Neural progenitor cell (in vitro differentiated cells): ENCODE measurements around the gene PANX1. TPM values are rescaled to one million over a fixed set of nuclear protein-coding genes. Genes with fewer than 3 reads are reported as not detected.

ENCODE experiments used
- DNase-seq: peaks from one replicate; pipeline ENCODE4 v3.0.0-alpha.2; 2016; ENCODE audit warnings: low spot score
- H2AFZ ChIP-seq: fragments of 200-600 bp; sonication (generic); replicated peaks from 2 replicates; pipeline ENCODE4 v1.6.1; 2016; ENCODE audit warnings: antibody characterized with exemption
- H3F3A ChIP-seq: fragments of 200-600 bp; sonication (generic); 2 replicates; pipeline ENCODE4 v1.6.1; 2016; ENCODE audit warnings: antibody characterized with exemption, low read depth
- H3K27ac ChIP-seq: fragments of 200-600 bp; sonication (generic); 2 replicates; pipeline ENCODE4 v1.5.1; 2016; ENCODE audit warnings: mild to moderate bottlenecking
- H3K27me3 ChIP-seq: fragments of 200-600 bp; sonication (generic); 2 replicates; pipeline ENCODE4 v1.6.1; 2016; ENCODE audit warnings: mild to moderate bottlenecking, moderate library complexity
- H3K36me3 ChIP-seq: fragments of 200-600 bp; sonication (generic); 2 replicates; pipeline ENCODE4 v1.5.1; 2016
- H3K4me1 ChIP-seq: fragments of 200-600 bp; sonication (generic); 2 replicates; pipeline ENCODE4 v1.6.1; 2016; ENCODE audit warnings: mixed run types
- H3K4me2 ChIP-seq: fragments of 200-600 bp; sonication (generic); 2 replicates; pipeline ENCODE4 v1.6.1; 2016
- H3K4me3 ChIP-seq: fragments of 200-600 bp; sonication (generic); 2 replicates; pipeline ENCODE4 v1.5.1; 2016
- H3K79me2 ChIP-seq: fragments of 200-600 bp; sonication (generic); 2 replicates; pipeline ENCODE4 v1.6.1; 2016; ENCODE audit warnings: low read depth
- H3K9ac ChIP-seq: fragments of 200-600 bp; sonication (generic); 2 replicates; pipeline ENCODE4 v1.6.1; 2016
- H3K9me3 ChIP-seq: fragments of 200-600 bp; sonication (generic); 2 replicates; pipeline ENCODE4 v1.5.1; 2016; ENCODE audit warnings: low read depth
- H4K20me1 ChIP-seq: fragments of 200-600 bp; sonication (generic); 2 replicates; pipeline ENCODE4 v1.6.1; 2016; ENCODE audit warnings: low read depth
- H3K27ac Mint-ChIP-seq: 3 replicates; pipeline ENCODE4 v1.8.0; 2021; ENCODE audit warnings: mixed read lengths
- H3K27me3 Mint-ChIP-seq: 2 replicates; pipeline ENCODE4 v1.8.0; 2022; ENCODE audit warnings: low read depth, mild to moderate bottlenecking, inconsistent platforms, moderate library complexity, mixed read lengths; ENCODE audit not compliant: insufficient read depth
- H3K36me3 Mint-ChIP-seq: 3 replicates; pipeline ENCODE4 v1.8.0; 2021; ENCODE audit warnings: mixed read lengths
- H3K4me1 Mint-ChIP-seq: 3 replicates; pipeline ENCODE4 v1.8.0; 2021; ENCODE audit warnings: mixed read lengths
- H3K4me3 Mint-ChIP-seq: 3 replicates; pipeline ENCODE4 v1.8.0; 2021; ENCODE audit warnings: mild to moderate bottlenecking, moderate library complexity, mixed read lengths
- H3K9me3 Mint-ChIP-seq: 3 replicates; pipeline ENCODE4 v1.8.0; 2020; ENCODE audit warnings: mixed read lengths
- CTCF ChIP-seq: fragments of 200-600 bp; sonication (generic); IDR thresholded peaks from 2 replicates; pipeline ENCODE4 v1.5.1; 2017; ENCODE audit warnings: antibody characterized with exemption, mild to moderate bottlenecking
- EZH2 ChIP-seq: fragments of 200-600 bp; sonication (generic); IDR thresholded peaks from 2 replicates; pipeline ENCODE4 v1.6.1; 2017; ENCODE audit warnings: antibody characterized with exemption, mild to moderate bottlenecking, moderate library complexity
- EZH2phosphoT487 ChIP-seq: fragments of 200-600 bp; sonication (generic); IDR thresholded peaks from 2 replicates; pipeline ENCODE4 v1.6.1; 2017; ENCODE audit warnings: antibody characterized with exemption
- total RNA-seq: library from RNA; depleted of rRNA; stranded (reverse); fragments of >200 nt; gene quantifications from 2 replicates; pipeline ENCODE4 v1.2.3, GENCODE V29; 2015; ENCODE audit warnings: low replicate concordance

PANX1 gene
- total RNA-seq, 1 donor from 2014 or later, result 26.4 TPM

- Histone ChIP-seq H3K9me3 (no peaks in the 10 kb centered on the region), H3K27me3 (no peaks in the 10 kb centered on the region), H4K20me1 (no peaks in the 10 kb centered on the region), H3K79me2 (no peaks in the 10 kb centered on the region), H3K4me2 (no peak overlapping the region), H2AFZ (no peak overlapping the region), H3K27ac (no peak overlapping the region), H3K9ac (no peak overlapping the region), H3K4me3 (no peak overlapping the region), H3K4me1 (no peaks in the 10 kb centered on the region), H3F3A (no peaks in the 10 kb centered on the region), H3K36me3 (no peaks in the 10 kb centered on the region)
- TF ChIP-seq EZH2phosphoT487, result no peak
- no peak for TF ChIP-seq EZH2
- no peak for TF ChIP-seq CTCF
- H3K4me1 Mint-ChIP-seq, result peaks cover 6% of the 10 kb centered on the region
- no peak for DNase-seq
- no peaks in the 10 kb centered on the region for H3K27me3 Mint-ChIP-seq
- H3K36me3 Mint-ChIP-seq, result no peaks in the 10 kb centered on the region
- no peak overlapping the region for H3K4me3 Mint-ChIP-seq
- H3K9me3 Mint-ChIP-seq, result no peaks in the 10 kb centered on the region
- H3K27ac Mint-ChIP-seq, result no peak overlapping the region
Observed at GRCh38 chr11:94194712-94195111, 66.1 kb downstream of the PANX1 start.

- H3K36me3 ChIP-seq, result no peaks in the 10 kb centered on the region
- DNase-seq, result no peak
- H3K4me3 ChIP-seq, result no peak overlapping the region
- no peak for TF ChIP-seq EZH2
- no peak for TF ChIP-seq EZH2phosphoT487
- TF ChIP-seq CTCF, result no peak
- no peaks in the 10 kb centered on the region for H3K79me2 ChIP-seq
- no peaks in the 10 kb centered on the region for H3K27me3 ChIP-seq
- Mint-ChIP-seq H3K9me3 (no peaks in the 10 kb centered on the region), H3K27ac (no peak overlapping the region), H3K27me3 (no peaks in the 10 kb centered on the region), H3K4me3 (no peak overlapping the region), H3K4me1 (peaks cover 14% of the 10 kb centered on the region), H3K36me3 (no peaks in the 10 kb centered on the region)
- no peak overlapping the region for H3K4me2 ChIP-seq
- no peaks in the 10 kb centered on the region for H3K9me3 ChIP-seq
- H4K20me1 ChIP-seq, result no peaks in the 10 kb centered on the region
- H3K9ac ChIP-seq, result no peak overlapping the region
- no peaks in the 10 kb centered on the region for H3K4me1 ChIP-seq
- no peaks in the 10 kb centered on the region for H3F3A ChIP-seq
- no peak overlapping the region for H2AFZ ChIP-seq
- H3K27ac ChIP-seq, result no peak overlapping the region
Observed at GRCh38 chr11:94196363-94196762, 67.7 kb downstream of the PANX1 start.

- Histone ChIP-seq H3K27me3 (no peaks in the 10 kb centered on the region), H3K27ac (no peak overlapping the region), H3K36me3 (no peaks in the 10 kb centered on the region), H4K20me1 (no peaks in the 10 kb centered on the region), H3K4me3 (no peak overlapping the region), H3K9ac (no peak overlapping the region), H3F3A (no peaks in the 10 kb centered on the region), H3K79me2 (no peaks in the 10 kb centered on the region), H3K4me2 (no peak overlapping the region), H3K9me3 (no peaks in the 10 kb centered on the region), H2AFZ (no peak overlapping the region), H3K4me1 (no peaks in the 10 kb centered on the region)
- DNase-seq, result no peak
- H3K4me1 Mint-ChIP-seq, result peaks cover 16% of the 10 kb centered on the region
- H3K27me3 Mint-ChIP-seq, result peaks cover 2% of the 10 kb centered on the region
- H3K9me3 Mint-ChIP-seq, result no peaks in the 10 kb centered on the region
- H3K4me3 Mint-ChIP-seq, result no peak overlapping the region
- H3K27ac Mint-ChIP-seq, result no peak overlapping the region
- H3K36me3 Mint-ChIP-seq, result no peaks in the 10 kb centered on the region
- TF ChIP-seq EZH2, result no peak
- no peak for TF ChIP-seq CTCF
- no peak for TF ChIP-seq EZH2phosphoT487
Observed at GRCh38 chr11:94198718-94199117, 70.1 kb downstream of the PANX1 start.
